ENCODE data around the gene PLA2G4D. TPM values are rescaled to one million over a fixed set of nuclear protein-coding genes. Genes with fewer than 3 reads are reported as not detected.

PLA2G4D gene
- total and polyA plus RNA-seq, 2 donors (not counting 1 experiment from before 2014, with no cell fraction given), result not detected

- no peak overlapping the region for H2AFZ ChIP-seq (ENCODE audit: low read length)
- no peak for DNase-seq (ENCODE audit: low read depth in 2 of 2)
- H3K9me3 ChIP-seq (ENCODE audit: control insufficient read depth, insufficient read depth, low read depth, low read length), result no peaks in the 10 kb centered on the region
- H3K4me2 ChIP-seq (ENCODE audit: extremely low read depth, insufficient read depth, low read length), result no peak overlapping the region
- H3K9ac ChIP-seq (ENCODE audit: insufficient read depth, low read length), result no peak overlapping the region
- no peak overlapping the region for H3K27ac ChIP-seq (ENCODE audit: insufficient read depth, low read length)
- no peaks in the 10 kb centered on the region for H3K36me3 ChIP-seq (ENCODE audit: control insufficient read depth, insufficient read depth, low read length)
- H3K79me2 ChIP-seq (ENCODE audit: control insufficient read depth, insufficient read depth, low read length), result no peaks in the 10 kb centered on the region
- H3K4me3 ChIP-seq (replicated peaks in 1 of 4; ENCODE audit: control extremely low read depth in 1 of 4, insufficient read depth in 1 of 4, low read depth in 3 of 4, low read length in 4 of 4), result no peak overlapping the region
- H3K27me3 ChIP-seq (ENCODE audit: control insufficient read depth, insufficient read depth, low read length), result peaks cover 18% of the 10 kb centered on the region
- H4K20me1 ChIP-seq (ENCODE audit: control insufficient read depth, extremely low read depth, insufficient read depth, low read length), result no peaks in the 10 kb centered on the region
- TF ChIP-seq EZH2 (IDR thresholded peaks at IDR 0.05; ENCODE audit: low read length, missing control alignments) (no peak), CTCF (conservative IDR thresholded peaks at IDR 0.05 in 1 of 2, IDR thresholded peaks at IDR 0.05 in 1 of 2; ENCODE audit: low read depth in 1 of 2, low read length in 2 of 2) (no peak)
- H3K4me1 ChIP-seq (ENCODE audit: control insufficient read depth, extremely low read depth, insufficient read depth, low read length), result no peaks in the 10 kb centered on the region
These were observed 12.2 kb downstream of the PLA2G4D start for GRCh38 chr15:42082141-42082540.

GRCh38 chr15:42080919-42081830 is 13.2 kb downstream of the PLA2G4D start:
- H3K9ac ChIP-seq (ENCODE audit: insufficient read depth, low read length), result no peak overlapping the region
- no peak overlapping the region for H3K4me2 ChIP-seq (ENCODE audit: extremely low read depth, insufficient read depth, low read length)
- H3K9me3 ChIP-seq (ENCODE audit: control insufficient read depth, insufficient read depth, low read depth, low read length), result no peaks in the 10 kb centered on the region
- TF ChIP-seq CTCF (conservative IDR thresholded peaks at IDR 0.05 in 1 of 2, IDR thresholded peaks at IDR 0.05 in 1 of 2; ENCODE audit: low read depth in 1 of 2, low read length in 2 of 2) (no peak), EZH2 (IDR thresholded peaks at IDR 0.05; ENCODE audit: low read length, missing control alignments) (no peak)
- H4K20me1 ChIP-seq (ENCODE audit: control insufficient read depth, extremely low read depth, insufficient read depth, low read length), result no peaks in the 10 kb centered on the region
- no peak overlapping the region for H2AFZ ChIP-seq (ENCODE audit: low read length)
- no peak overlapping the region for H3K27ac ChIP-seq (ENCODE audit: insufficient read depth, low read length)
- DNase-seq (ENCODE audit: low read depth in 2 of 2), result no peak
- no peaks in the 10 kb centered on the region for H3K79me2 ChIP-seq (ENCODE audit: control insufficient read depth, insufficient read depth, low read length)
- no peaks in the 10 kb centered on the region for H3K36me3 ChIP-seq (ENCODE audit: control insufficient read depth, insufficient read depth, low read length)
- H3K4me1 ChIP-seq (ENCODE audit: control insufficient read depth, extremely low read depth, insufficient read depth, low read length), result no peaks in the 10 kb centered on the region
- H3K27me3 ChIP-seq (ENCODE audit: control insufficient read depth, insufficient read depth, low read length), result peaks cover 14% of the 10 kb centered on the region
- no peak overlapping the region for H3K4me3 ChIP-seq (replicated peaks in 1 of 4; ENCODE audit: control extremely low read depth in 1 of 4, insufficient read depth in 1 of 4, low read depth in 3 of 4, low read length in 4 of 4)

- Histone ChIP-seq H4K20me1 (ENCODE audit: control insufficient read depth, extremely low read depth, insufficient read depth, low read length) (no peaks in the 10 kb centered on the region), H3K9me3 (ENCODE audit: control insufficient read depth, insufficient read depth, low read depth, low read length) (no peaks in the 10 kb centered on the region), H3K4me3 (replicated peaks in 1 of 4; ENCODE audit: control extremely low read depth in 1 of 4, insufficient read depth in 1 of 4, low read depth in 3 of 4, low read length in 4 of 4) (no peak overlapping the region), H2AFZ (ENCODE audit: low read length) (no peak overlapping the region), H3K4me2 (ENCODE audit: extremely low read depth, insufficient read depth, low read length) (no peak overlapping the region), H3K9ac (ENCODE audit: insufficient read depth, low read length) (no peak overlapping the region), H3K27ac (ENCODE audit: insufficient read depth, low read length) (no peak overlapping the region), H3K36me3 (ENCODE audit: control insufficient read depth, insufficient read depth, low read length) (no peaks in the 10 kb centered on the region), H3K4me1 (ENCODE audit: control insufficient read depth, extremely low read depth, insufficient read depth, low read length) (no peaks in the 10 kb centered on the region), H3K27me3 (ENCODE audit: control insufficient read depth, insufficient read depth, low read length) (peaks cover 13% of the 10 kb centered on the region), H3K79me2 (ENCODE audit: control insufficient read depth, insufficient read depth, low read length) (no peaks in the 10 kb centered on the region)
- peak; percentile 5 to 12 for DNase-seq (ENCODE audit: low read depth in 2 of 2)
- no peak for TF ChIP-seq EZH2 (IDR thresholded peaks at IDR 0.05; ENCODE audit: low read length, missing control alignments)
These were observed 14.0 kb downstream of the PLA2G4D start for GRCh38 chr15:42080186-42080918.
